ENCODE data around the gene NUB1. TPM values are rescaled to one million over a fixed set of nuclear protein-coding genes. Genes with fewer than 3 reads are reported as not detected.

The NUB1 gene
- total RNA-seq, 1 donor from 2014 or later: 40.3 TPM

DNA sequence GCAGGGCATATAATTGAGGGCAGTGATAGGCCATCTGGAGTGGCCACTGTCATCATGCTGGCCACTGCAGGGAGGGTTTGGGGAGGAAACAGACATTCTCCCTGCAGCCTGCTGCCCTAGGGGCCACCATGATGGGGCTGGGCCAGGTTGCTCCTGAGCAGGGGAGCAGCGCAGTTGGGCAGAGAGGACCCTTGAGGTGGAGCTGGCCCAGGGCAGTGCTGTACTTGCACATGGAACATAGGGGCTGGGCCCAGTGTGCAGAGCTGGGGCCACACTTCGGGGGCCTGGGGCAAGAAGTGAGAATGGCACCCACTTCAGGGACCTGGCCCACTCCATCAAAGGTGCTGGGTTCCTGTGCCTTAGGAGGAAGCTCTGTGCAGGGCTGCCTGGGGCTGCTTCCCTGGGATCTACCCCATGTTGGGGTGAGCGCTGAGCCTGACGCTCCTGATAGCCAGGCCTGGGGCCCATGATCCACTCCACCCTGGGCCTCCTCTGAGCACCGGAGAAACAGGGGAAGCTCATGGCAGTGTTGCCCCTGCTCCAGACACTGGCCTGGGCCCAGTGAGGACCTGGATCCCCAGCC lies 21.3 kb upstream of the NUB1 start:
- intact Hi-C loops (cut with micrococcal nuclease): no loop called here
- Mint-ChIP-seq H3K27ac (no peak overlapping the region), H3K4me3 (no peak overlapping the region), H3K27me3 (ENCODE audit: insufficient read depth) (peaks cover 17% of the 10 kb centered on the region), H3K9me3 (peaks cover 21% of the 10 kb centered on the region), H3K4me1 (ENCODE audit: low read depth) (no peaks in the 10 kb centered on the region), H3K36me3 (ENCODE audit: low read depth) (peaks cover 5% of the 10 kb centered on the region)
- no peak for DNase-seq (ENCODE audit: low spot score)

- intact Hi-C loops (cut with micrococcal nuclease): no loop called here
- H3K36me3 Mint-ChIP-seq (ENCODE audit: low read depth): peaks cover 5% of the 10 kb centered on the region
- no peaks in the 10 kb centered on the region for H3K4me1 Mint-ChIP-seq (ENCODE audit: low read depth)
- H3K4me3 Mint-ChIP-seq: no peak overlapping the region
- H3K27me3 Mint-ChIP-seq (ENCODE audit: insufficient read depth): peaks cover 17% of the 10 kb centered on the region
- H3K9me3 Mint-ChIP-seq: peaks cover 21% of the 10 kb centered on the region
- DNase-seq (ENCODE audit: low spot score): no peak
- H3K27ac Mint-ChIP-seq: no peak overlapping the region
Observed at GRCh38 chr7:151321341-151321740, 20.3 kb upstream of the NUB1 start.

- no peaks in the 10 kb centered on the region for H3K4me1 Mint-ChIP-seq (ENCODE audit: low read depth)
- H3K27me3 Mint-ChIP-seq (ENCODE audit: insufficient read depth): peaks cover 17% of the 10 kb centered on the region
- DNase-seq (ENCODE audit: low spot score): no peak
- intact Hi-C loops (cut with micrococcal nuclease): no loop called here
- peaks cover 5% of the 10 kb centered on the region for H3K36me3 Mint-ChIP-seq (ENCODE audit: low read depth)
- no peak overlapping the region for H3K27ac Mint-ChIP-seq
- peaks cover 19% of the 10 kb centered on the region for H3K9me3 Mint-ChIP-seq
- H3K4me3 Mint-ChIP-seq: no peak overlapping the region
Observed at GRCh38 chr7:151322906-151323305, 18.7 kb upstream of the NUB1 start.

DNA sequence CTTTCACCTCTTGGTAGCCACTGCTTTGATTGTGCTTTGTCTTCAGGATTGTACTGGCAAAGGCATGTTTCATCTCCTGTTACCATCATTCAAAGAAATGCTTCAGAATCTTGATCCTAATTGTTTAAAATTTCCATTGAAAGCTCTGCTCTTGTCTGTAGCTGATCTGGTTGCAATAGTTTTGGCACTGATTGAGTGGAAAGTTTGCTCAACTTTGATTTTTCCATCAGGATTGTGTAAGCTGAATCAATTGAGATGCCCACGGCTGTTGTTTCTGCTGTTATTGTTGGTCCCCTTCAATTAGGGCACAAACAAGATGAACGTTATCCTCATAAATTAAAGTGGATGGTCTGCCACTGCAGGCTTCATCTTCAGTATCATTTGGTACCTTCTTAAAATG lies 14.6 kb upstream of the NUB1 start:
- H3K27ac Mint-ChIP-seq: no peak overlapping the region
- DNase-seq (ENCODE audit: low spot score): no peak
- peaks cover 22% of the 10 kb centered on the region for H3K27me3 Mint-ChIP-seq (ENCODE audit: insufficient read depth)
- no peaks in the 10 kb centered on the region for H3K36me3 Mint-ChIP-seq (ENCODE audit: low read depth)
- H3K4me3 Mint-ChIP-seq: no peak overlapping the region
- no peaks in the 10 kb centered on the region for H3K4me1 Mint-ChIP-seq (ENCODE audit: low read depth)
- intact Hi-C loops (cut with micrococcal nuclease): no loop called here
- no peaks in the 10 kb centered on the region for H3K9me3 Mint-ChIP-seq

DNA sequence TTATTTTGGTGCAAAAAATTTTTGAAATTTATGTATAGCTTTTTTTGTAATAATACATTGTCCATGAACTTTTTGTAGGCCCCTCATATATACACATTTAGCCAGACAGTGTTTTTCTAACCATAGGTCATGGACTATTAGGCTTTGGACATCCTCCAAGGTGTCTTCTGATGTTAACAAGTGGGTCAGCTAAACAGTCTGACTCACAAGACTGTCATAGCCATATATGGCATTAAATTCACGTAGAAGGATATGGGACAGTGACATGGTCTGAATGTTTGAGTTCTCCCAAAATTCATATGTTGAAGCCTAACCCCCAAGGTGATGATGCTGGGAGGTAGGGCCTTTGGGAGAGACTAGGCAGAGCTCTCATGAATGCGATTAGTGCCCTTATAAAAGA lies 14.0 kb upstream of the NUB1 start:
- DNase-seq (ENCODE audit: low spot score): no peak
- Mint-ChIP-seq H3K36me3 (ENCODE audit: low read depth) (no peaks in the 10 kb centered on the region), H3K27me3 (ENCODE audit: insufficient read depth) (peaks cover 22% of the 10 kb centered on the region), H3K9me3 (no peaks in the 10 kb centered on the region), H3K4me1 (ENCODE audit: low read depth) (no peaks in the 10 kb centered on the region), H3K4me3 (no peak overlapping the region), H3K27ac (no peak overlapping the region)
- intact Hi-C loops (cut with micrococcal nuclease): no loop called here

- no peaks in the 10 kb centered on the region for H3K9me3 Mint-ChIP-seq
- no peaks in the 10 kb centered on the region for H3K4me1 Mint-ChIP-seq (ENCODE audit: low read depth)
- H3K27ac Mint-ChIP-seq: no peak overlapping the region
- H3K4me3 Mint-ChIP-seq: no peak overlapping the region
- intact Hi-C loops (cut with micrococcal nuclease): no loop called here
- no peaks in the 10 kb centered on the region for H3K36me3 Mint-ChIP-seq (ENCODE audit: low read depth)
- peaks cover 8% of the 10 kb centered on the region for H3K27me3 Mint-ChIP-seq (ENCODE audit: insufficient read depth)
- DNase-seq (ENCODE audit: low spot score): no peak
Observed at GRCh38 chr7:151330181-151330580, 11.4 kb upstream of the NUB1 start.

DNA sequence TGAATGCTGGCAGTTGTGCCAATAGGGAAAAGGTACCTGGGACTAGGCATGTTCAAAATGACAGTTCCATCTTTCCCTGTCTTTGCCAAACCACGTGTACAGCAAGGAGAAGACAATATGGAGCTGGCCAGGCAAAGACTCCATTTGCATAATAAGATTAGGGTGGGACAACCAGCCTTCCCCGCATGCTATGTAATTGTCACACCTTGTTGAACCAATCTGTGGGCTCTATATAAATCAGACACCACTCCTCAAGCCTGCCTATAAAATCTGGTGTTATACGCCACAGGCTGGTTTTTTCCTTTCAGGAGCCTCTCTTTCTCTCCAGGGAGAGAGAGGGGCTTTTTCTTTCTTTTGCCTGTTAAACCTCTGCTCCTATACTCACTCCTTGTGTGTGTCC lies 11.0 kb upstream of the NUB1 start:
- Mint-ChIP-seq H3K27ac (no peak overlapping the region), H3K27me3 (ENCODE audit: insufficient read depth) (peaks cover 7% of the 10 kb centered on the region), H3K4me1 (ENCODE audit: low read depth) (no peaks in the 10 kb centered on the region), H3K9me3 (no peaks in the 10 kb centered on the region), H3K36me3 (ENCODE audit: low read depth) (no peaks in the 10 kb centered on the region), H3K4me3 (no peak overlapping the region)
- no peak for DNase-seq (ENCODE audit: low spot score)
- intact Hi-C loops (cut with micrococcal nuclease): no loop called here

DNA sequence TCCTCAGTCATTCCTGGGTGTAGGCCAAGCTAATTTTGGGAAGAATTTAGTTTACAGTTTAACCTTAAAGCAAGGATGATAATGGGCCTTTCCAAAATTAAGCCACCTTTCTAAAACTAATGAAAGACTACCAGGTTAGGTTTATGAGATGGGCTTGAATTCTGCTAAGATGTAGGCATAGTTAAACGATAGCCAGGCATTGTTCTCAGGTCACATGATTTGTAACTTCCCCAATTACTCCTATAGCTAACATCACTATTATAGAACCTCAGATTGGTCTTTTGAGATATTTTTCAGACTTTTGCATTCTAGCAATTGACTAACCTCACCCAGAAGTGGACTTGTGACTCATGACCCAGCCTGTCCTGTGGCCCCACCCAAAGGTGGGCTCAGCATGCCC lies 7.0 kb upstream of the NUB1 start:
- no peak overlapping the region for H3K4me3 Mint-ChIP-seq
- intact Hi-C loops (cut with micrococcal nuclease): no loop called here
- no peak for DNase-seq (ENCODE audit: low spot score)
- peaks cover 15% of the 10 kb centered on the region for H3K4me1 Mint-ChIP-seq (ENCODE audit: low read depth)
- no peak overlapping the region for H3K27ac Mint-ChIP-seq
- H3K9me3 Mint-ChIP-seq: no peaks in the 10 kb centered on the region
- H3K36me3 Mint-ChIP-seq (ENCODE audit: low read depth): no peaks in the 10 kb centered on the region
- peaks cover 7% of the 10 kb centered on the region for H3K27me3 Mint-ChIP-seq (ENCODE audit: insufficient read depth)

- H3K27me3 Mint-ChIP-seq (ENCODE audit: insufficient read depth): peaks cover 2% of the 10 kb centered on the region
- no peak for DNase-seq (ENCODE audit: low spot score)
- H3K9me3 Mint-ChIP-seq: no peaks in the 10 kb centered on the region
- intact Hi-C loops (cut with micrococcal nuclease): no loop called here
- no peak overlapping the region for H3K27ac Mint-ChIP-seq
- peaks cover 2% of the 10 kb centered on the region for H3K36me3 Mint-ChIP-seq (ENCODE audit: low read depth)
- H3K4me1 Mint-ChIP-seq (ENCODE audit: low read depth): peaks cover 28% of the 10 kb centered on the region
- H3K4me3 Mint-ChIP-seq: no peak overlapping the region
Observed at GRCh38 chr7:151336027-151336708, 5.4 kb upstream of the NUB1 start.

- H3K4me1 Mint-ChIP-seq (ENCODE audit: low read depth): peaks cover 28% of the 10 kb centered on the region
- H3K27me3 Mint-ChIP-seq (ENCODE audit: insufficient read depth): peaks cover 2% of the 10 kb centered on the region
- intact Hi-C loops (cut with micrococcal nuclease): no loop called here
- no peaks in the 10 kb centered on the region for H3K9me3 Mint-ChIP-seq
- H3K36me3 Mint-ChIP-seq (ENCODE audit: low read depth): peaks cover 2% of the 10 kb centered on the region
- no peak overlapping the region for H3K27ac Mint-ChIP-seq
- no peak overlapping the region for H3K4me3 Mint-ChIP-seq
- no peak for DNase-seq (ENCODE audit: low spot score)
Observed at GRCh38 chr7:151337346-151337745, 4.3 kb upstream of the NUB1 start.

DNA sequence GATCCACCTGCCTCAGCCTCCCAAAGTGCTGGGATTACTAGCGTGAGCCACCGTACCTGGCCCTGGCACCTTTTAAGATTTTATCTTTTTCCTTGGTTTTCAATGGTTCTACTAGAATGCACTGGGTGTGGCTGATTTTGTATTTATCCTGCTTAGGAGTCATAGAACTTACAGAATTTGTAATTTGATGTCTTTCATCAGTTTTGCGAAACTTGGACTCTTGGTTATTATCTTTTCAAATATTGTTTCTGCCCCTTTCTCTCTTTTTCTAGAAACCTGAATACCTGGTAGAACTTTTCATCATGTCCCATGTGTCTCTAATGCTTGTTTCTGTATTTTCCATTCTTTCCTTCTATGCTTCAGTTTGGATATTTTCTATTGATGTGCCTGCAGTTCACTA lies 2.8 kb upstream of the NUB1 start:
- H3K27me3 Mint-ChIP-seq (ENCODE audit: insufficient read depth): no peaks in the 10 kb centered on the region
- H3K9me3 Mint-ChIP-seq: no peaks in the 10 kb centered on the region
- no peak for DNase-seq (ENCODE audit: low spot score)
- no peak overlapping the region for H3K4me3 Mint-ChIP-seq
- peaks cover 6% of the 10 kb centered on the region for H3K36me3 Mint-ChIP-seq (ENCODE audit: low read depth)
- intact Hi-C loops (cut with micrococcal nuclease): loop anchor here (2.0 kb wide), 1 partner anchor 14 kb away; no protein-coding TSS in a partner anchor
- no peak overlapping the region for H3K27ac Mint-ChIP-seq
- H3K4me1 Mint-ChIP-seq (ENCODE audit: low read depth): peaks cover 28% of the 10 kb centered on the region

DNA sequence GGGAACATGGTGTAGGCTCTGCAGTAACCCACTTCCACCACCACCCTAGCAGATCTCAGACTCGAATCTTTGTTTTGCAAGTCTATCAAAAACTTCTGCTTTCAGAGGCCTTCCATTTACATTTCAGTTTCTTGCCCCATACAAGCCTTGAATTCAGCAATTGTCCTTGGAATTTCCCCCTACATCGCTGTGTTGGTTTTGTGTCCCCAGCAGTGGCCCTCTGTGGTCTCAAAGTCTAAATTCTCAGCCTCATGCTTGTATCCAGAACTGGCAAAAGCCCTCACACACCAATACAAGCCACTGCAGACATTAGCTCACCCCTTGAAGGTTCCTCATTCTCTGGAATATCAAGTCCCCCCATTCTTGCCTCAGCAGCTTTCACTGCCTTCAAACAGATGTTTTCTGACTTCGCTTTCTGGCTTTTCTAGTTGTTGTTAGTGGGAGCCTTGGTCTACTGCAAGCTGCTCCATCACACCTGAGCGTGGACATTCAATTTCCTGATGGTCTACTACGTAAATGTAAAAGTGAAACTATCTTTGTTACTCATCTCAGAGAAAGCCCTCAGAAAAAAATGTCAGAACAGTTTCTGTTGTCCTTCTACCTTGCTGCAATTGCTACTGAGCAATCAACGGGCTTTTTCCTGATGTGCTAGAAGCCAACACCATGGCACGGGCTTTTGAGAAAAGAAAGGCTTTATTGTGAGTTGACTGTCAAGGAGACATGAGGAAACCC lies 1.8 kb upstream of the NUB1 start:
- Mint-ChIP-seq H3K27me3 (ENCODE audit: insufficient read depth) (no peaks in the 10 kb centered on the region), H3K27ac (peak overlapping the region; percentile 51), H3K4me1 (ENCODE audit: low read depth) (peaks cover 28% of the 10 kb centered on the region), H3K9me3 (no peaks in the 10 kb centered on the region), H3K4me3 (peak overlapping the region; percentile 83), H3K36me3 (ENCODE audit: low read depth) (peaks cover 6% of the 10 kb centered on the region)
- intact Hi-C loops (cut with micrococcal nuclease): loop anchor here (2.0 to 5.0 kb wide), 4 partner anchors 13 to 1568 kb away; partner anchors contain the start of genes FASTK, TMUB1 and ZNF467
- peak; percentile 13 for DNase-seq (ENCODE audit: low spot score)

GRCh38 chr7:151340794-151341356 lies 737 bp upstream of the NUB1 start:
- H3K27ac Mint-ChIP-seq: peak overlapping the region; percentile 50
- no peaks in the 10 kb centered on the region for H3K27me3 Mint-ChIP-seq (ENCODE audit: insufficient read depth)
- no peak for DNase-seq (ENCODE audit: low spot score)
- H3K9me3 Mint-ChIP-seq: no peaks in the 10 kb centered on the region
- peaks cover 9% of the 10 kb centered on the region for H3K36me3 Mint-ChIP-seq (ENCODE audit: low read depth)
- intact Hi-C loops (cut with micrococcal nuclease): loop anchor here (1.0 to 5.0 kb wide), 5 partner anchors 26 to 1569 kb away; partner anchors contain the start of genes ABCF2, CHPF2, FASTK and TMUB1
- H3K4me1 Mint-ChIP-seq (ENCODE audit: low read depth): peaks cover 28% of the 10 kb centered on the region
- peak overlapping the region; percentile 83 for H3K4me3 Mint-ChIP-seq

All from activated T-helper 1 cell treated with anti-CD3 and anti-CD28 coated beads, Interleukin-12 subunit alpha, Interleukin-12 subunit beta, Interleukin-2, Interleukin-4 antibody, amounts not matched to agents 30 ng/mL and 10 ng/mL and 1 ng/mL, durations not matched to agents 14 hours and 24 hours and 36 hours (primary cell).